Stimulated activated CD4-positive, alpha-beta T cell treated with anti-CD3 and anti-CD28 coated beads, Interleukin-15, amount 100 ng/mL, for 1 hour (primary cell): ENCODE measurements around the gene PTPRA.
"Not testable (repeated sequence)": the region's sequence is repeated elsewhere in the genome, so short reads cannot be mapped to it uniquely, and the experiment has no call there.

Source experiments
- DNase-seq, 2 donors: peaks; one replicate each; pipeline ENCODE4 v3.0.0-alpha.2; 2020; ENCODE audit warnings: low read depth in 1 of 2, low spot score in 1 of 2

The PTPRA gene

GRCh38 chr20:2883726-2884637 lies 10.7 kb downstream of the PTPRA start:
- DNase-seq, result no peak

- no peak for DNase-seq
Measured at GRCh38 chr20:2887715-2888114, 14.4 kb downstream of the PTPRA start.

- DNase-seq, result no peak
Measured at GRCh38 chr20:2888224-2888955, 15.1 kb downstream of the PTPRA start.

- DNase-seq, result no peak
Measured at GRCh38 chr20:2889209-2889608, 15.9 kb downstream of the PTPRA start.

GRCh38 chr20:2889797-2890196 lies 16.5 kb downstream of the PTPRA start:
- no peak for DNase-seq

- DNase-seq, result no peak
Measured at GRCh38 chr20:2890742-2891141, 17.5 kb downstream of the PTPRA start.

- DNase-seq, result no peak
Measured at GRCh38 chr20:2891343-2891742, 18.1 kb downstream of the PTPRA start.

GRCh38 chr20:2892376-2892775 lies 19.1 kb downstream of the PTPRA start:
- DNase-seq, result no peak

- DNase-seq, result no peak
Measured at GRCh38 chr20:2894221-2894620, 20.9 kb downstream of the PTPRA start.

GRCh38 chr20:2895154-2895553 lies 21.9 kb downstream of the PTPRA start:
- DNase-seq, result not testable (repeated sequence)

- no peak for DNase-seq
Measured at GRCh38 chr20:2899243-2899642, 26.0 kb downstream of the PTPRA start.

- no peak for DNase-seq
Measured at GRCh38 chr20:2900845-2901592, 27.7 kb downstream of the PTPRA start.

GRCh38 chr20:2902291-2902690 lies 29.0 kb downstream of the PTPRA start:
- no peak for DNase-seq

GRCh38 chr20:2902818-2903217 lies 29.5 kb downstream of the PTPRA start:
- no peak for DNase-seq

- no peak for DNase-seq
Measured at GRCh38 chr20:2903686-2904085, 30.4 kb downstream of the PTPRA start.

GRCh38 chr20:2907519-2907918 lies 34.2 kb downstream of the PTPRA start:
- DNase-seq, result no peak

GRCh38 chr20:2909953-2910352 lies 36.7 kb downstream of the PTPRA start:
- DNase-seq, result no peak

- no peak for DNase-seq
Measured at GRCh38 chr20:2911200-2911599, 37.9 kb downstream of the PTPRA start.

- DNase-seq, result no peak
Measured at GRCh38 chr20:2914160-2914559, 40.9 kb downstream of the PTPRA start.

- DNase-seq, result no peak
Measured at GRCh38 chr20:2917266-2917665, 44.0 kb downstream of the PTPRA start.
